Posterior cingulate gyrus (tissue), 11 donors: ENCODE results near the gene TERB1.

ENCODE experiments used
- DNase-seq, 10 donors: peaks; one replicate each; pipeline versions ENCODE4 v3.0.0 to v3.0.0-alpha.2; 2020 to 2021; ENCODE audit warnings: mixed read lengths in 3 of 10
- intact Hi-C: fragments of 100-400 bp; cut with DNase I; formaldehyde crosslinking; loops from one replicate; pipeline ENCODE4 v1.15.1; 2023

Gene TERB1

GRCh38 chr16:66714654-66715307, 86.6 kb downstream of the TERB1 start:
- intact Hi-C loops, result no loop called here
- DNase-seq, result peak in 1 of 10 donors; percentile 50

- DNase-seq, result peak in 1 of 10 donors; percentile 12
- intact Hi-C loops, result no loop called here
These were observed 87.3 kb downstream of the TERB1 start for GRCh38 chr16:66714062-66714461.

GRCh38 chr16:66713076-66713475, 88.3 kb downstream of the TERB1 start:
- intact Hi-C loops, result no loop called here
- peak in 5 of 10 donors; percentile 18 to 85 (median 50) for DNase-seq

GRCh38 chr16:66712512-66712911, 88.9 kb downstream of the TERB1 start:
- intact Hi-C loops, result no loop called here
- peak in 1 of 10 donors; percentile 65 for DNase-seq

- no peak for DNase-seq
- intact Hi-C loops, result no loop called here
These were observed 89.8 kb downstream of the TERB1 start for GRCh38 chr16:66711581-66711980.

- intact Hi-C loops, result no loop called here
- peak in 1 of 10 donors; percentile 52 for DNase-seq
These were observed 94.9 kb downstream of the TERB1 start for GRCh38 chr16:66706506-66706880.

- intact Hi-C loops, result no loop called here
- DNase-seq, result peak in 2 of 10 donors; percentile 41 to 72
These were observed 95.4 kb downstream of the TERB1 start for GRCh38 chr16:66705790-66706505.
